A549 (cell line): ENCODE data around the gene SEZ6L2. TPM values are rescaled to one million over a fixed set of nuclear protein-coding genes. Genes with fewer than 3 reads are reported as not detected.

Source experiments
- ATAC-seq, 2 experiments: fragments of 200-7000 bp in 1 of 2; fragments of >200 bp in 1 of 2; cut with Nextera tagmentation in 1 of 2; cut with Tn5 transposase in 1 of 2; 3 replicates each; pipeline versions ENCODE4 v1.8.0 to v1.9.1; 2018 to 2020; ENCODE audit warnings: mild to moderate bottlenecking in 1 of 2, moderate library complexity in 1 of 2
- CTCF ChIA-PET: fragments of 300-600 bp; sonication (Branson Sonifier 250); formaldehyde crosslinking; extraction: SDS; loops from one replicate; lab custom pipeline; 2021; ENCODE audit warnings: antibody characterized with exemption, inconsistent platforms; lab: Yijun Ruan, JAX
- POLR2A ChIA-PET: fragments of 350-600 bp; formaldehyde crosslinking; extraction: SDS; loops from one replicate; lab custom pipeline; 2021; ENCODE audit warnings: antibody characterized with exemption, inconsistent platforms; lab: Yijun Ruan, JAX
- DNase-seq, 2 experiments: peaks; one replicate each; pipeline versions ENCODE4 v3.0.0 to v3.0.0-alpha.2; 2011 to 2016; ENCODE audit warnings: low read depth in 1 of 2, low spot score in 1 of 2
- FAIRE-seq: peaks from 2 replicates; lab custom pipeline; 2011; peaks lifted over from hg19 to GRCh38; lab: Jason Lieb, UNC
- H3K27ac ChIP-seq, 2 experiments: fragments of >200 bp; sonication (Bioruptor Twin); formaldehyde crosslinking; 3 replicates each; pipeline ENCODE4 v1.5.1; 2016 to 2017
- H3K4me1 ChIP-seq: fragments of >200 bp; sonication (Bioruptor Twin); formaldehyde crosslinking; 3 replicates; pipeline ENCODE4 v1.6.1; 2016
- H3K4me2 ChIP-seq: fragments of >200 bp; sonication (Bioruptor Twin); formaldehyde crosslinking; 3 replicates; pipeline ENCODE4 v1.6.1; 2016
- H3K4me3 ChIP-seq: fragments of >200 bp; sonication (Bioruptor Twin); formaldehyde crosslinking; 3 replicates; pipeline ENCODE4 v1.5.1; 2016
- H3K9me3 ChIP-seq: fragments of >200 bp; sonication (Bioruptor Twin); formaldehyde crosslinking; 3 replicates; pipeline ENCODE4 v1.6.1; 2016
- ATOH8 ChIP-seq: fragments of 250-450 bp; sonication (Bioruptor Pico); IDR thresholded peaks from 2 replicates; pipeline ENCODE4 v1.5.0; 2020; ENCODE audit warnings: low read depth, mild to moderate bottlenecking, moderate library complexity
- CBX2 ChIP-seq: fragments of 200-600 bp; sonication (generic); IDR thresholded peaks from 2 replicates; pipeline ENCODE4 v1.6.1; 2016; ENCODE audit warnings: low read depth, mild to moderate bottlenecking, borderline replicate concordance
- CHD4 ChIP-seq: fragments of 200-600 bp; sonication (generic); IDR thresholded peaks from 2 replicates; pipeline ENCODE4 v1.6.1; 2016; ENCODE audit warnings: antibody characterized with exemption, mild to moderate bottlenecking, borderline replicate concordance
- EHF ChIP-seq: fragments of 250-450 bp; sonication (Bioruptor Pico); IDR thresholded peaks from 2 replicates; pipeline ENCODE4 v1.5.0; 2020; ENCODE audit warnings: mild to moderate bottlenecking
- EHMT2 ChIP-seq: fragments of 200-600 bp; sonication (generic); IDR thresholded peaks from 2 replicates; pipeline ENCODE4 v1.6.1; 2016; ENCODE audit warnings: antibody characterized with exemption, low read depth, mild to moderate bottlenecking, moderate library complexity
- ESRRA ChIP-seq: fragments of 150-350 bp; IDR thresholded peaks from 2 replicates; pipeline ENCODE4 v1.6.1; 2014; ENCODE audit warnings: mild to moderate bottlenecking, low read length, borderline replicate concordance
- FOSB ChIP-seq: fragments of 250-450 bp; sonication (Bioruptor Pico); IDR thresholded peaks from 2 replicates; pipeline ENCODE4 v1.5.0; 2020; ENCODE audit warnings: mild to moderate bottlenecking, moderate library complexity
- HDAC2 ChIP-seq: fragments of 200-600 bp; sonication (generic); IDR thresholded peaks from 2 replicates; pipeline ENCODE4 v1.6.1; 2016
- HES2 ChIP-seq: fragments of >200 bp; sonication (Bioruptor Twin); formaldehyde crosslinking; IDR thresholded peaks from 2 replicates; pipeline ENCODE4 v1.6.1; 2016
- HEYL ChIP-seq: fragments of 250-450 bp; sonication (Bioruptor Pico); IDR thresholded peaks from 2 replicates; pipeline ENCODE4 v1.8.0; 2021; ENCODE audit warnings: mild to moderate bottlenecking, moderate library complexity
- HMGXB4 ChIP-seq: fragments of 250-450 bp; sonication (Bioruptor Pico); IDR thresholded peaks from 2 replicates; pipeline ENCODE4 v1.5.0; 2021; ENCODE audit warnings: mild to moderate bottlenecking, moderate library complexity, borderline replicate concordance
- HOXA7 ChIP-seq: fragments of 250-450 bp; sonication (Bioruptor Pico); IDR thresholded peaks from 2 replicates; pipeline ENCODE4 v1.5.0; 2020; ENCODE audit warnings: mild to moderate bottlenecking, moderate library complexity
- HOXB13 ChIP-seq: fragments of 250-450 bp; sonication (Bioruptor Pico); IDR thresholded peaks from 2 replicates; pipeline ENCODE4 v1.5.0; 2020; ENCODE audit warnings: low read depth, mild to moderate bottlenecking, moderate library complexity
- KDM1A ChIP-seq: fragments of 200-600 bp; sonication (generic); IDR thresholded peaks from 2 replicates; pipeline ENCODE4 v1.6.1; 2016; ENCODE audit warnings: low read depth, mild to moderate bottlenecking
- KDM5A ChIP-seq: fragments of 200-600 bp; sonication (generic); IDR thresholded peaks from 2 replicates; pipeline ENCODE4 v1.6.1; 2016; ENCODE audit warnings: antibody characterized with exemption, mild to moderate bottlenecking
- MAFK ChIP-seq: fragments of 450-650 bp; IDR thresholded peaks from 2 replicates; pipeline ENCODE4 v1.6.1; 2014; ENCODE audit not compliant: partially characterized antibody
- MAZ ChIP-seq: fragments of 150-350 bp; IDR thresholded peaks from 2 replicates; pipeline ENCODE4 v1.6.1; 2014; ENCODE audit warnings: antibody characterized with exemption, low read depth, low read length, borderline replicate concordance
- MYC ChIP-seq: IDR thresholded peaks from 2 replicates; pipeline ENCODE4 v1.6.1; 2012; ENCODE audit warnings: mild to moderate bottlenecking, inconsistent platforms, low read length, improper control_type of control experiment, borderline replicate concordance
- NFE2L2 ChIP-seq: fragments of 150-350 bp; conservative IDR thresholded peaks from 2 replicates; pipeline ENCODE4 v1.6.1; 2014; ENCODE audit warnings: low read length
- NPAS2 ChIP-seq: fragments of 250-450 bp; sonication (Bioruptor Pico); IDR thresholded peaks from 2 replicates; pipeline ENCODE4 v1.8.0; 2022; ENCODE audit warnings: mild to moderate bottlenecking, moderate library complexity, borderline replicate concordance
- NR3C1 ChIP-seq: fragments of >200 bp; sonication (Bioruptor Twin); formaldehyde crosslinking; IDR thresholded peaks from 3 replicates; pipeline ENCODE4 v1.6.1; 2017
- POLR2A ChIP-seq: IDR thresholded peaks from 2 replicates; pipeline ENCODE4 v1.6.1; 2012; ENCODE audit warnings: mild to moderate bottlenecking, low read length
- POLR2AphosphoS2 ChIP-seq: conservative IDR thresholded peaks from 2 replicates; pipeline ENCODE4 v1.6.1; 2012; ENCODE audit warnings: low read length, improper control_type of control experiment, inconsistent platforms
- RARB ChIP-seq: fragments of 250-450 bp; sonication (Bioruptor Pico); IDR thresholded peaks from 2 replicates; pipeline ENCODE4 v1.8.0; 2021; ENCODE audit warnings: mild to moderate bottlenecking, moderate library complexity
- RNF2 ChIP-seq: fragments of 200-600 bp; sonication (generic); IDR thresholded peaks from 2 replicates; pipeline ENCODE4 v1.6.1; 2016; ENCODE audit warnings: low read depth, mild to moderate bottlenecking, antibody characterized with exemption, moderate library complexity, borderline replicate concordance
- SMC3 ChIP-seq: fragments of >200 bp; sonication (Bioruptor Twin); formaldehyde crosslinking; IDR thresholded peaks from 3 replicates; pipeline ENCODE4 v1.6.1; 2018; ENCODE audit warnings: inconsistent platforms
- SREBF2 ChIP-seq: fragments of 450-650 bp; IDR thresholded peaks from 2 replicates; pipeline ENCODE4 v1.6.1; 2014; ENCODE audit warnings: mild to moderate bottlenecking, moderate library complexity
- WGBS: methylation state at CpG from one replicate; pipeline ENCODE4 v1.1.6; 2017; ENCODE audit errors: missing lambda C conversion rate; 5-methylcytosine and 5-hydroxymethylcytosine counted together
- polyA plus RNA-seq, 4 experiments: library from polyadenylated mRNA; depleted of rRNA in 3 of 4; stranded (reverse); fragments of >200 nt; fragmentation: RNase III in 1 of 4; extraction: RNeasy Plus Mini Kit Qiagen cat#74134 plus additional on column Dnase treatment in 1 of 4; gene quantifications; 2 replicates in 3 of 4; 3 replicates in 1 of 4; pipeline ENCODE4 v1.2.3, GENCODE V29; 2011 to 2017

SEZ6L2 gene
- polyA plus RNA-seq, 2 of the 4 experiments (the other 2 are of a cell fraction), result 4.3 to 11.4 TPM

GRCh38 chr16:29858149-29858849 is 41.1 kb downstream of the SEZ6L2 start:
- ATAC-seq (no peak), DNase-seq (no peak), FAIRE-seq (no peak)
- WGBS, result 85% methylated on average over 10 of the region's 10 CpGs
- Histone ChIP-seq H3K9me3 (no peaks in the 10 kb centered on the region), H3K4me2 (no peak overlapping the region), H3K4me1 (peaks cover 11% of the 10 kb centered on the region; the same call in 2 of the 3 replicates), H3K4me3 (no peak overlapping the region), H3K27ac (no peak overlapping the region)
- ChIA-PET POLR2A (no interaction called here), CTCF (interaction anchor here (1.1 to 6.0 kb wide), 3 partner anchors 9 to 17 kb away, joined by 3 to 40 read pairs (median 3); no protein-coding TSS in a partner anchor)
- TF ChIP-seq KDM5A, result no peak
- TF ChIP-seq POLR2A, result no peak
- no peak for TF ChIP-seq HES2
- TF ChIP-seq HMGXB4, result no peak
- TF ChIP-seq POLR2AphosphoS2, result no peak
- no peak for TF ChIP-seq MAZ
- TF ChIP-seq NFE2L2, result no peak
- no peak for TF ChIP-seq KDM1A
- no peak for TF ChIP-seq NPAS2 (CRISPR knock-in tag)
- no peak for TF ChIP-seq MAFK
- TF ChIP-seq EHMT2, result no peak
- TF ChIP-seq EHF (CRISPR knock-in tag), result no peak
- TF ChIP-seq RNF2, result no peak
- no peak for TF ChIP-seq HOXB13 (CRISPR knock-in tag)
- no peak for TF ChIP-seq ATOH8 (CRISPR knock-in tag)

- CTCF ChIA-PET, result interaction anchor here (0.6 to 26.2 kb wide), 11 partner anchors 9 to 175 kb away, joined by 3 to 568 read pairs (median 4); partner anchors contain the start of genes C16orf92, MAZ, MVP and PAGR1
- no peak for ATAC-seq
- POLR2A ChIA-PET, result no interaction called here
Observed at GRCh38 chr16:29857133-29857760, 42.1 kb downstream of the SEZ6L2 start.

More at GRCh38 chr16:29857133-29857760, 42.1 kb downstream of the SEZ6L2 start:
- Histone ChIP-seq H3K27ac (no peak overlapping the region), H3K4me3 (no peak overlapping the region), H3K4me1 (peaks cover 11% of the 10 kb centered on the region; the same call in 2 of the 3 replicates), H3K9me3 (no peaks in the 10 kb centered on the region), H3K4me2 (no peak overlapping the region)
- no peak for TF ChIP-seq FOSB (CRISPR knock-in tag)
- TF ChIP-seq HOXB13 (CRISPR knock-in tag), result no peak
- TF ChIP-seq HDAC2, result no peak
- no peak for TF ChIP-seq HOXA7 (CRISPR knock-in tag)
- no peak for TF ChIP-seq MYC
- TF ChIP-seq CHD4, result no peak
- TF ChIP-seq RNF2, result no peak
- no peak for TF ChIP-seq NR3C1
- TF ChIP-seq SREBF2, result no peak
- no peak for TF ChIP-seq RARB (CRISPR knock-in tag)
- TF ChIP-seq NFE2L2, result no peak
- no peak for TF ChIP-seq SMC3
- no peak for TF ChIP-seq HEYL (CRISPR knock-in tag)
- no peak for TF ChIP-seq EHMT2
- TF ChIP-seq ESRRA, result no peak
- TF ChIP-seq CBX2, result no peak
- 91% methylated on average over 7 of the region's 7 CpGs for whole genome bisulfite sequencing
- DNase-seq (no peak), FAIRE-seq (no peak)
